Pancreas (tissue), 10 donors: ENCODE results near the gene CDH24. TPM values are rescaled to one million over a fixed set of nuclear protein-coding genes. Genes with fewer than 3 reads are reported as not detected.

Source experiments
- ATAC-seq, 4 donors: fragments of 200-7000 bp; cut with Tn5 transposase; one replicate each; pipeline versions ENCODE4 v1.8.0 to v1.9.1; 2020; ENCODE audit warnings: mild to moderate bottlenecking in 4 of 4, moderate library complexity in 4 of 4
- DNase-seq, 6 donors: peaks; one replicate each; pipeline ENCODE4 v3.0.0-alpha.2; 2020
- FAIRE-seq: peaks from 2 replicates; lab custom pipeline; 2012; peaks lifted over from hg19 to GRCh38; lab: Jason Lieb, UNC
- H3K27ac ChIP-seq, 4 donors: fragments of 200-600 bp; sonication (generic); 1 replicate in 3 of 4; 2 replicates in 1 of 4; pipeline versions ENCODE4 v1.5.0 to v1.8.0; 2020
- H3K27me3 ChIP-seq, 4 donors: fragments of 200-600 bp; one replicate each; pipeline ENCODE4 v1.8.0; 2021
- H3K36me3 ChIP-seq, 3 donors: fragments of 200-600 bp; sonication (generic) in 1 of 3; one replicate each; pipeline versions ENCODE4 v1.5.0 to v1.8.0; 2020 to 2021
- H3K4me1 ChIP-seq, 3 donors: fragments of 200-600 bp; one replicate each; pipeline ENCODE4 v1.8.0; 2021
- H3K4me3 ChIP-seq, 4 donors: fragments of 200-600 bp; sonication (generic) in 2 of 4; one replicate each; pipeline versions ENCODE4 v1.5.0 to v1.8.0; 2020 to 2021
- H3K9me3 ChIP-seq, 4 donors: fragments of 200-600 bp; one replicate each; pipeline ENCODE4 v1.8.0; 2021
- WGBS, 2 donors: extraction: QIAGEN DNeasy Blood & Tissue Kit; methylation state at CpG; one replicate each; pipeline ENCODE4 v1.1.7; 2013; 5-methylcytosine and 5-hydroxymethylcytosine counted together
- intact Hi-C, 3 donors: fragments of 100-400 bp; cut with DNase I; formaldehyde crosslinking; loops; one replicate each; pipeline versions ENCODE4 v1.11.1 to v1.14.2; 2022
- polyA plus RNA-seq, 2 donors: library from polyadenylated mRNA; stranded (reverse); fragments of 200-250 nt; gene quantifications; one replicate each; pipeline ENCODE4 v1.2.3, GENCODE V29; 2013
- total RNA-seq, 6 donors: library from RNA; stranded (reverse); fragmentation: NEBNext Ultra II Directional in 4 of 6; extraction: Animal tissue kit (Norgen Biotek cat#: 25700) in 4 of 6; gene quantifications; one replicate each; pipeline versions ENCODE4 v1.2.1 to v1.2.4, GENCODE V29; 2021 to 2023
- TF ChIP-seq, protein P1 (sequence below), 4 donors: fragments of 200-600 bp; sonication (generic) in 3 of 4; IDR thresholded peaks; one replicate each; pipeline versions ENCODE4 v1.5.0 to v1.8.0; 2021; ENCODE audit warnings: antibody characterized with exemption in 4 of 4
- donor health status: healthy with polysubstance abuse.
- donor health status: DM: no; HTN: no; CAD: no; lungs with moderate emphysema.
- donor health status: DM: no; HTN: no; CAD: no.
- donor health status: control.
- donor health status: control.
- donor health status: Bipolar disorder and iron deficiency.
- donor health status: DM: yes; HTN: yes; CAD: no.
- donor health status: DM: no; HTN: no; CAD: no.
- donor health status: DM: no; HTN: no; CAD: no.
- donor health status: DM: yes; HTN: yes; CAD: no.

Gene CDH24
- total and polyA plus RNA-seq, 8 donors, result 0.91 to 11.8 (median 1.6) TPM

DNA sequence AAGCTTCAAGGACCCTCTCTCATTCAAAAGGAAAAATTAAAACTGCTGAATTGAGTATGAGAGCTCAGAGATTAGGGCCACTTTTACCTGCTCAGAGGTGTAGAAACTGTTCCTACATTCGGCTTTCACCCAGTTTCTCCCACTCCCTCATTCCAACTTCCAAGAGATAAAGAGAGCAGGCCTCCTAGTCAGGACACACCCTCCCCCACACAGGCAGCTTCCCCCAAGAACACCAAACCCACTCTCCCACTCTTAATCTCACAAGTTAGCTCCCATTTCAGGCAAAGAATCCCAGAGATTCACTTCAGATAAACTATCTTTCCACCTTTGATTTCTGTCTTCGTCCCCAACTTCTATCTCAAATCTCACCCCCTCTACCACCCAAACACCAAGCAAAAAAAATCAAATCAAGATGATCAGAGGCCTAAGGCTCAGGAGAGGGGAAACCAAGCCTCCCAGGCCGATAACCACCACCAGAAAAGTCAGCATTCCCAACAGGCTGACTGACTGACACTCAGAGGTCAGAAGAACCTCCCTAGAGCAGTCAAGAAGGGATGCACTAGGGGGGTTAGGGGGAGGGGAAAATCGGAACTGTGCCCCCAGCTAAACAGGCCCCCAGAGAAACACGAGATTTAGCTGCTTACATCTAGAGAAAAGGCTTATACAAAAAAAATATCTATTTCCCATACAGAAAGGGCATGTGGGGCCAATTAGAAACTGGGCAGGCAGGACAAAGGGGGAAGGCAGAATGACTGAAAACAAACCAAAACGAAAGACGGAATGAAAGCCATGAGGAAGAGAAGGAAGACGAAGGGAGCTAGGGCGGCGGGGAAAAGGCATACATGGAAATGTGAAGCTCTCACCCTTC lies 13.2 kb upstream of the CDH24 start:
- peak overlapping the region in 3 of 4 donors; percentile 35 to 75 (median 69) for H3K27ac ChIP-seq
- peaks cover 3 to 42% (median 14%) of the 10 kb centered on the region in 3 donors for H3K36me3 ChIP-seq
- DNase-seq (peak in 1 of 6 donors; percentile 11), FAIRE-seq (no peak), ATAC-seq (no peak)
- 9 to 12% methylated on average over 10 of the region's 10 CpGs for WGBS, 2 donors
- peak overlapping the region in 3 of 4 donors; percentile 32 to 63 (median 38) for H3K4me3 ChIP-seq
- TF ChIP-seq, protein P1, sequence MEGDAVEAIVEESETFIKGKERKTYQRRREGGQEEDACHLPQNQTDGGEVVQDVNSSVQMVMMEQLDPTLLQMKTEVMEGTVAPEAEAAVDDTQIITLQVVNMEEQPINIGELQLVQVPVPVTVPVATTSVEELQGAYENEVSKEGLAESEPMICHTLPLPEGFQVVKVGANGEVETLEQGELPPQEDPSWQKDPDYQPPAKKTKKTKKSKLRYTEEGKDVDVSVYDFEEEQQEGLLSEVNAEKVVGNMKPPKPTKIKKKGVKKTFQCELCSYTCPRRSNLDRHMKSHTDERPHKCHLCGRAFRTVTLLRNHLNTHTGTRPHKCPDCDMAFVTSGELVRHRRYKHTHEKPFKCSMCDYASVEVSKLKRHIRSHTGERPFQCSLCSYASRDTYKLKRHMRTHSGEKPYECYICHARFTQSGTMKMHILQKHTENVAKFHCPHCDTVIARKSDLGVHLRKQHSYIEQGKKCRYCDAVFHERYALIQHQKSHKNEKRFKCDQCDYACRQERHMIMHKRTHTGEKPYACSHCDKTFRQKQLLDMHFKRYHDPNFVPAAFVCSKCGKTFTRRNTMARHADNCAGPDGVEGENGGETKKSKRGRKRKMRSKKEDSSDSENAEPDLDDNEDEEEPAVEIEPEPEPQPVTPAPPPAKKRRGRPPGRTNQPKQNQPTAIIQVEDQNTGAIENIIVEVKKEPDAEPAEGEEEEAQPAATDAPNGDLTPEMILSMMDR (IDR thresholded peaks at IDR 0.05), result no peak
- no peaks in the 10 kb centered on the region for H3K27me3 ChIP-seq
- H3K4me1 ChIP-seq, result peaks cover 16 to 23% (median 19%) of the 10 kb centered on the region in 3 donors
- no peaks in the 10 kb centered on the region for H3K9me3 ChIP-seq
- intact Hi-C loops, result no loop called here

DNA sequence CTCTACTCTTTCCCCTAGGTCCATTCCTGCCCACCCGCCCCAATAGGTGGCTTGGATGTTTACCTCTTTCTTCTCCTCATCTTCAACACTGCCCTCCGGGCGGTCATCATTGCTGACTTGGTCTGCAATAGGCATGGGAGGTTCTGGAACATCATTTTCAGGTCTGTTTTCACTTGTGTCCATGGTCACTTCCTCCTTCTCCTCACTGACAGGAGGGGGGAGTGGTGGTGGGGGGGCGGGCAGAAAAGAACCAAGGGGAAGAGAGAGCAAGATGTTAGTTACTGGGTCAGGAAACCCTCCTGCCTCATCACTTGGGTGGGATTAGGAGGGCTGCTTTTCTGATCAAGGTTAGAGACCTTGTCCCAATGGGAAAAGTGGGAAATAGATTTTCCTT lies 12.1 kb upstream of the CDH24 start:
- peaks cover 16 to 23% (median 19%) of the 10 kb centered on the region in 3 donors for H3K4me1 ChIP-seq
- DNase-seq, result no peak
- H3K4me3 ChIP-seq, result no peak overlapping the region
- no peak for ATAC-seq
- H3K36me3 ChIP-seq, result peaks cover 3 to 44% (median 19%) of the 10 kb centered on the region in 3 donors
- 85 to 87% methylated on average over 4 of the region's 4 CpGs for WGBS, 2 donors
- FAIRE-seq, result no peak
- no peaks in the 10 kb centered on the region for H3K27me3 ChIP-seq
- H3K27ac ChIP-seq, result no peak overlapping the region
- no peaks in the 10 kb centered on the region for H3K9me3 ChIP-seq
- intact Hi-C loops, result loop anchor here in 1 of 3 donors (5.0 kb wide), 1 partner anchor 43 kb away; no protein-coding TSS in a partner anchor
- TF ChIP-seq, protein P1 (IDR thresholded peaks at IDR 0.05), result no peak

GRCh38 chr14:23068789-23069412 lies 11.6 kb upstream of the CDH24 start:
- H3K27ac ChIP-seq, result no peak overlapping the region
- DNase-seq, result peak in 4 of 6 donors; percentile 75 to 90 (median 78)
- TF ChIP-seq, protein P1 (IDR thresholded peaks at IDR 0.05), result peak; percentile 94 to 98 (median 96)
- intact Hi-C loops, result loop anchor here in 1 of 3 donors (5.0 kb wide), 1 partner anchor 43 kb away; no protein-coding TSS in a partner anchor
- peaks cover 3 to 46% (median 23%) of the 10 kb centered on the region in 3 donors for H3K36me3 ChIP-seq
- peaks cover 16 to 23% (median 19%) of the 10 kb centered on the region in 3 donors for H3K4me1 ChIP-seq
- peak; percentile 72 to 87 (median 81) for ATAC-seq
- WGBS, 2 donors, result 27 to 28% methylated on average over 8 of the region's 8 CpGs
- H3K4me3 ChIP-seq, result no peak overlapping the region
- no peak for FAIRE-seq
- H3K27me3 ChIP-seq, result no peaks in the 10 kb centered on the region
- no peaks in the 10 kb centered on the region for H3K9me3 ChIP-seq

- DNase-seq (peak in 1 of 6 donors; percentile 30), FAIRE-seq (no peak), ATAC-seq (no peak)
- Histone ChIP-seq H3K36me3 (peaks cover 4 to 53% (median 30%) of the 10 kb centered on the region in 3 donors), H3K4me1 (peaks cover 15 to 23% (median 19%) of the 10 kb centered on the region in 3 donors), H3K27me3 (no peaks in the 10 kb centered on the region), H3K4me3 (no peak overlapping the region), H3K9me3 (no peaks in the 10 kb centered on the region), H3K27ac (no peak overlapping the region)
- intact Hi-C loops, result loop anchor here in 1 of 3 donors (5.0 kb wide), 1 partner anchor 44 kb away; no protein-coding TSS in a partner anchor
- TF ChIP-seq, protein P1 (IDR thresholded peaks at IDR 0.05), result no peak
- whole genome bisulfite sequencing, 2 donors, result 70 to 72% methylated on average over 14 of the region's 14 CpGs
These were observed 10.8 kb upstream of the CDH24 start for GRCh38 chr14:23067847-23068788.
